ENCODE data around the gene UVSSA. TPM values are rescaled to one million over a fixed set of nuclear protein-coding genes. Genes with fewer than 3 reads are reported as not detected.
A peak's percentile ranks its signal among the peaks of the same experiment; 100 is the strongest.
"Not testable (repeated sequence)": the region's sequence is repeated elsewhere in the genome, so short reads cannot be mapped to it uniquely, and the experiment has no call there.

The UVSSA gene
- polyA plus RNA-seq, 4 donors = 4.9 to 23.8 (median 13.5) TPM

- no peak for DNase-seq (ENCODE audit: low read depth in 4 of 4, low spot score in 2 of 4)
Measured at GRCh38 chr4:1330761-1331590, 16.0 kb upstream of the UVSSA start.

- no peak for DNase-seq (ENCODE audit: low read depth in 4 of 4, low spot score in 2 of 4)
Measured at GRCh38 chr4:1331591-1332353, 15.2 kb upstream of the UVSSA start.

- DNase-seq (ENCODE audit: low read depth in 4 of 4, low spot score in 2 of 4) = no peak
Measured at GRCh38 chr4:1332686-1333085, 14.3 kb upstream of the UVSSA start.

GRCh38 chr4:1333256-1333655 is 13.8 kb upstream of the UVSSA start:
- no peak for DNase-seq (ENCODE audit: low read depth in 4 of 4, low spot score in 2 of 4)

- DNase-seq (ENCODE audit: low read depth in 4 of 4, low spot score in 2 of 4) = not testable (repeated sequence)
Measured at GRCh38 chr4:1333851-1334578, 13.0 kb upstream of the UVSSA start.

GRCh38 chr4:1334579-1334895 is 12.5 kb upstream of the UVSSA start:
- DNase-seq (ENCODE audit: low read depth in 4 of 4, low spot score in 2 of 4) = no peak

GRCh38 chr4:1335193-1335883 is 11.7 kb upstream of the UVSSA start:
- DNase-seq (ENCODE audit: low read depth in 4 of 4, low spot score in 2 of 4) = not testable (repeated sequence)

- DNase-seq (ENCODE audit: low read depth in 4 of 4, low spot score in 2 of 4) = no peak
Measured at GRCh38 chr4:1336088-1336491, 10.9 kb upstream of the UVSSA start.

- no peak for DNase-seq (ENCODE audit: low read depth in 4 of 4, low spot score in 2 of 4)
Measured at GRCh38 chr4:1337376-1337831, 9.6 kb upstream of the UVSSA start.

- DNase-seq (ENCODE audit: low read depth in 4 of 4, low spot score in 2 of 4) = no peak
Measured at GRCh38 chr4:1337951-1338751, 8.9 kb upstream of the UVSSA start.

- DNase-seq (ENCODE audit: low read depth in 4 of 4, low spot score in 2 of 4) = no peak
Measured at GRCh38 chr4:1338752-1339414, 8.1 kb upstream of the UVSSA start.

- DNase-seq (ENCODE audit: low read depth in 4 of 4, low spot score in 2 of 4) = no peak
Measured at GRCh38 chr4:1339489-1339888, 7.5 kb upstream of the UVSSA start.

GRCh38 chr4:1340181-1340747 is 6.7 kb upstream of the UVSSA start:
- no peak for DNase-seq (ENCODE audit: low read depth in 4 of 4, low spot score in 2 of 4)

GRCh38 chr4:1340861-1341260 is 6.1 kb upstream of the UVSSA start:
- no peak for DNase-seq (ENCODE audit: low read depth in 4 of 4, low spot score in 2 of 4)

GRCh38 chr4:1342003-1342402 is 5.0 kb upstream of the UVSSA start:
- DNase-seq (ENCODE audit: low read depth in 4 of 4, low spot score in 2 of 4) = no peak

GRCh38 chr4:1344696-1345095 is 2.3 kb upstream of the UVSSA start:
- DNase-seq (ENCODE audit: low read depth in 4 of 4, low spot score in 2 of 4) = no peak

- peak; percentile 54 to 68 (median 62) for DNase-seq (ENCODE audit: low read depth in 4 of 4, low spot score in 2 of 4)
Measured at GRCh38 chr4:1345903-1346780, 866 bp upstream of the UVSSA start.

GRCh38 chr4:1347410-1347864 is 429 bp downstream of the UVSSA start:
- DNase-seq (ENCODE audit: low read depth in 4 of 4, low spot score in 2 of 4) = peak; percentile 45 to 71 (median 46)
